ENCODE results near the gene TIMD4.

DNA sequence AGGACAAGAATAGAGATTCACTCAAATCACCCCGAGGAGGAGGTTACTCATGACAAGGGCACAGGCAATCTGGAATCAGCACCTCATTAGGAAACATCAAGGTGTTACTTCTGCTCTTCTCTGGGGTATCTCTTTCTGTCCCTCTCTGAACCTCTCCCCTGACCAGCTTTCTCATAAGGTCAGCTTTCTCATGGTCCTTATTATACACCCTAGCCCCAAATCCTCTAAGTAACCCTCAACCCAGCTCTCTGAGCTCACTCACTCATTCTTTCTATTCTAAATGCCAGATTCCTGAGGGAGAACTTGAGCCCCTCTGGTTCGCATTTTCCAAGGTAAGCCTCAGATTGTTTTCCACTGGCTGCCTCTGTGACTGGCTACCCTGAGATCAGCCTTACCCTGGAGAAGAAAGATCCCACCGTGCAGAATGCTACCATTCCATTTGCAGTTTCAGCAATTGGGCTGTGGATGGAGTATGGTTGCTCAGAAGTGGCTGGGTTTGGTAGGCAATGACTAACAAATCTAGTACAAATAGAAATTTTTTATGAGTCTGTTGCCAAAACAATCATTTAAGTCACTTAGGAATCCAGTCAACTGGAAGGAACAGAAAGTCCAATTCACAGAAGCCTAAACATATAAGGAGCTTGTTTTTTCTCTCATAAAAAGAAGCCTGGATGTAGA lies 9.0 kb upstream of the TIMD4 start:
- TF ChIP-seq TOX (CRISPR knock-in tag; IDR thresholded peaks at IDR 0.05; ENCODE audit: borderline replicate concordance) (no peak), ISL1 (CRISPR knock-in tag; IDR thresholded peaks at IDR 0.05) (no peak), ARNTL (CRISPR knock-in tag; IDR thresholded peaks at IDR 0.05; ENCODE audit: borderline replicate concordance, low read depth) (no peak), RARB (CRISPR knock-in tag; IDR thresholded peaks at IDR 0.05) (no peak), BACH2 (CRISPR knock-in tag; IDR thresholded peaks at IDR 0.05; ENCODE audit: borderline replicate concordance) (no peak), CSDC2 (CRISPR knock-in tag; IDR thresholded peaks at IDR 0.05) (no peak), PATZ1 (CRISPR knock-in tag; IDR thresholded peaks at IDR 0.05; ENCODE audit: borderline replicate concordance) (no peak), PPARA (CRISPR knock-in tag; IDR thresholded peaks at IDR 0.05; ENCODE audit: borderline replicate concordance) (no peak)
- TF ChIP-seq, protein P1, sequence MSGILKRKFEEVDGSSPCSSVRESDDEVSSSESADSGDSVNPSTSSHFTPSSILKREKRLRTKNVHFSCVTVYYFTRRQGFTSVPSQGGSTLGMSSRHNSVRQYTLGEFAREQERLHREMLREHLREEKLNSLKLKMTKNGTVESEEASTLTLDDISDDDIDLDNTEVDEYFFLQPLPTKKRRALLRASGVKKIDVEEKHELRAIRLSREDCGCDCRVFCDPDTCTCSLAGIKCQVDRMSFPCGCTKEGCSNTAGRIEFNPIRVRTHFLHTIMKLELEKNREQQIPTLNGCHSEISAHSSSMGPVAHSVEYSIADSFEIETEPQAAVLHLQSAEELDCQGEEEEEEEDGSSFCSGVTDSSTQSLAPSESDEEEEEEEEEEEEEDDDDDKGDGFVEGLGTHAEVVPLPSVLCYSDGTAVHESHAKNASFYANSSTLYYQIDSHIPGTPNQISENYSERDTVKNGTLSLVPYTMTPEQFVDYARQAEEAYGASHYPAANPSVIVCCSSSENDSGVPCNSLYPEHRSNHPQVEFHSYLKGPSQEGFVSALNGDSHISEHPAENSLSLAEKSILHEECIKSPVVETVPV (CRISPR knock-in tag; IDR thresholded peaks at IDR 0.05), result no peak
